A673 (cell line): Measurements from ENCODE around the gene CDH20. TPM values are rescaled to one million over a fixed set of nuclear protein-coding genes. Genes with fewer than 3 reads are reported as not detected.

ENCODE experiments used
- BruUV-seq: library from RNA; stranded (reverse); fragments of 400-500 nt; replicated peaks from 2 replicates; lab custom pipeline; 2021; lab: Mats Ljungman, UMichigan
- CTCF ChIA-PET: fragments of 300-600 bp; sonication (Branson Sonifier 250); formaldehyde crosslinking; loops from one replicate; lab custom pipeline; 2022; ENCODE audit warnings: antibody characterized with exemption; lab: Charles Lee
- POLR2A ChIA-PET: fragments of 300-600 bp; sonication (Branson Sonifier 250); formaldehyde crosslinking; loops from one replicate; lab custom pipeline; 2022; ENCODE audit warnings: antibody characterized with exemption; ENCODE audit not compliant: low non-redundant PET; lab: Charles Lee
- DNase-seq: peaks from one replicate; pipeline ENCODE4 v3.0.0-alpha.2; 2015; ENCODE audit warnings: low spot score
- H3K27ac ChIP-seq: fragments of 200-600 bp; sonication (generic); 2 replicates; pipeline ENCODE4 v1.5.1; 2016; ENCODE audit warnings: mixed run types, low read depth, mild to moderate bottlenecking, mixed read lengths, antibody characterized with exemption, low read length; ENCODE audit not compliant: poor library complexity, severe bottlenecking
- H3K27me3 ChIP-seq: fragments of 200-600 bp; sonication (generic); replicated peaks from 2 replicates; pipeline ENCODE4 v1.6.1; 2017; ENCODE audit warnings: mixed run types, low read depth, mild to moderate bottlenecking, mixed read lengths, antibody characterized with exemption, low read length; ENCODE audit not compliant: insufficient read depth, poor library complexity
- H3K36me3 ChIP-seq: fragments of 200-600 bp; sonication (generic); 2 replicates; pipeline ENCODE4 v1.6.1; 2016; ENCODE audit warnings: mixed run types, mild to moderate bottlenecking, mixed read lengths, antibody characterized with exemption, low read length; ENCODE audit not compliant: insufficient read depth, poor library complexity, severe bottlenecking
- H3K4me1 ChIP-seq: fragments of 200-600 bp; sonication (generic); 2 replicates; pipeline ENCODE4 v1.6.1; 2017; ENCODE audit warnings: mixed run types, mild to moderate bottlenecking, mixed read lengths, antibody characterized with exemption, low read length; ENCODE audit not compliant: insufficient read depth, poor library complexity, severe bottlenecking
- H3K4me3 ChIP-seq: fragments of 200-600 bp; sonication (generic); 2 replicates; pipeline ENCODE4 v1.5.1; 2016; ENCODE audit warnings: low read depth, mixed run types, mild to moderate bottlenecking, mixed read lengths, low read length; ENCODE audit not compliant: poor library complexity, severe bottlenecking
- H3K9me3 ChIP-seq: fragments of 200-600 bp; sonication (generic); 2 replicates; pipeline ENCODE4 v1.6.1; 2016; ENCODE audit warnings: mixed run types, low read depth, mild to moderate bottlenecking, mixed read lengths, antibody characterized with exemption, low read length; ENCODE audit not compliant: poor library complexity, severe bottlenecking
- CTCF ChIP-seq: fragments of 300-800, 200-600 bp; sonication (generic); conservative IDR thresholded peaks from 2 replicates; pipeline ENCODE4 v1.5.1; 2017; ENCODE audit warnings: low read depth, mild to moderate bottlenecking, antibody characterized with exemption, low read length, moderate library complexity, mixed read lengths
- EZH2 ChIP-seq: fragments of 200-600 bp; sonication (generic); IDR thresholded peaks from 2 replicates; pipeline ENCODE4 v1.6.1; 2017; ENCODE audit warnings: borderline replicate concordance, low read depth, mild to moderate bottlenecking, mixed read lengths, antibody characterized with exemption, low read length; ENCODE audit not compliant: poor library complexity, severe bottlenecking
- intact Hi-C: fragments of 100-400 bp; cut with micrococcal nuclease; formaldehyde crosslinking; loops from one replicate; pipeline ENCODE4 v1.10.0; 2022; ENCODE audit not compliant: unreplicated experiment
- total RNA-seq: library from RNA; stranded (reverse); gene quantifications from 2 replicates; pipeline ENCODE4 v1.2.3, GENCODE V29; 2021

CDH20 gene
- total RNA-seq, 1 experiment from 2014 or later = 0.21 TPM

DNA sequence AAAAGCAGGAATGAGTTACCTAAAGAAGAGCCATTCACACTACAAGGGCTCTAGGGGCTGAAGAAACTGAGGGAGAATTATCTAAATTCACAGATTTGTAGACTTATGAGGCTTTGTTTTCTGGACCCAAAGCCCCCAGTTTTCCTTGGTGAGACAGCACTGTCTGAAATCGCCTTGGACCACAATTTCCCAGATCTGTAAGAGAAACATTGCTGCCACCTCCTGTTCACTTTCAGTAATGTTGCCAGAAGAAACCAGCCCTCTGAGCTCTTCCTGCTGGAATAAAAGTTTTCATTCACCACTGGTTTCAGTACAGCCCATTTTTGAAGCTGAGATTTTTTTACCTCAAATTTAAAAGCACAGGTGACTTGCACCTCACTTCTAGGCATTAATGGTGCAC, 169.2 kb downstream of the CDH20 start:
- BruUV-seq = no TSS peak
- peak; percentile 72 for DNase-seq
- H3K36me3 ChIP-seq = no peaks in the 10 kb centered on the region
- ChIA-PET CTCF (interaction anchor here (0.7 to 1.4 kb wide), 4 partner anchors 180 to 694 kb away, joined by 3 to 7 read pairs (median 4); no protein-coding TSS in a partner anchor), POLR2A (no interaction called here)
- TF ChIP-seq CTCF (peak; percentile 70), EZH2 (no peak)
- no peak overlapping the region for H3K4me3 ChIP-seq
- H3K9me3 ChIP-seq = no peaks in the 10 kb centered on the region
- no peaks in the 10 kb centered on the region for H3K4me1 ChIP-seq
- no peak overlapping the region for H3K27ac ChIP-seq
- H3K27me3 ChIP-seq = peaks cover 29% of the 10 kb centered on the region
- intact Hi-C loops = loop anchor here (5.0 kb wide), 2 partner anchors 695 to 815 kb away; no protein-coding TSS in a partner anchor

- BruUV-seq = no TSS peak
- Histone ChIP-seq H3K4me1 (no peaks in the 10 kb centered on the region), H3K36me3 (no peaks in the 10 kb centered on the region), H3K9me3 (no peaks in the 10 kb centered on the region), H3K27me3 (peaks cover 29% of the 10 kb centered on the region), H3K27ac (no peak overlapping the region), H3K4me3 (no peak overlapping the region)
- TF ChIP-seq EZH2 (no peak), CTCF (no peak)
- intact Hi-C loops = loop anchor here (5.0 kb wide), 2 partner anchors 696 to 816 kb away; no protein-coding TSS in a partner anchor
- POLR2A ChIA-PET = no interaction called here
- CTCF ChIA-PET = no interaction called here
- no peak for DNase-seq
Observed at GRCh38 chr18:61503688-61504087, 170.5 kb downstream of the CDH20 start.

- Histone ChIP-seq H3K36me3 (no peaks in the 10 kb centered on the region), H3K27me3 (peaks cover 21% of the 10 kb centered on the region), H3K4me3 (no peak overlapping the region), H3K4me1 (no peaks in the 10 kb centered on the region), H3K27ac (no peak overlapping the region), H3K9me3 (no peaks in the 10 kb centered on the region)
- CTCF ChIA-PET = no interaction called here
- no peak for TF ChIP-seq CTCF
- no peak for TF ChIP-seq EZH2
- no TSS peak for BruUV-seq
- intact Hi-C loops = no loop called here
- DNase-seq = no peak
- POLR2A ChIA-PET = no interaction called here
Observed at GRCh38 chr18:61528961-61529360, 195.7 kb downstream of the CDH20 start.
